ENCODE measurements around the gene PRAMEF1. TPM values are rescaled to one million over a fixed set of nuclear protein-coding genes. Genes with fewer than 3 reads are reported as not detected.

Gene PRAMEF1
- total and polyA plus RNA-seq, 2 of the 8 experiments (the other 6 are each of a cell fraction or from before 2014, with no cell fraction given) = not detected

GRCh38 chr1:12745992-12746323 is 45.2 kb upstream of the PRAMEF1 start, which contains the start of gene CFAP107:
TSS of gene CFAP107 (plus strand) at chr1:12746200. CDS start at chr1:12746431, 231 bp downstream.
- H2BK120ac ChIP-seq (replicated peaks; ENCODE audit: low read depth, low read length) = no peak within 1 kb of the TSS
- no peak within 1 kb of the TSS for H2AFZ ChIP-seq (ENCODE audit: low read length)
- peak within 1 kb of the TSS in 1 of 4 experiments; percentile 8; a peak in 3 of 7 replicates for H3K9ac ChIP-seq (replicated peaks in 1 of 4; ENCODE audit: extremely low read depth in 1 of 4, low read depth in 3 of 4, low read length in 3 of 4)
- H4K20me1 ChIP-seq (replicated peaks in 1 of 2; ENCODE audit: control insufficient read depth in 1 of 2, insufficient read depth in 2 of 2, low read length in 2 of 2) = no peaks in the 10 kb centered on the region
- no peak within 1 kb of the TSS for H3K27ac ChIP-seq (ENCODE audit: low read depth, low read length)
- H3K18ac ChIP-seq (ENCODE audit: extremely low read depth, low read length) = no peak within 1 kb of the TSS
- H3K79me2 ChIP-seq (ENCODE audit: control insufficient read depth in 1 of 2, insufficient read depth in 2 of 2, low read length in 2 of 2) = no peaks in the 10 kb centered on the region
- no peak for DNase-seq (ENCODE audit: low read depth in 1 of 2, low spot score in 2 of 2)
- H3K4me2 ChIP-seq (ENCODE audit: insufficient read depth in 1 of 2, low read depth in 2 of 2, low read length in 2 of 2) = no peak within 1 kb of the TSS
- H2BK5ac ChIP-seq (ENCODE audit: low read depth, low read length) = no peak within 1 kb of the TSS
- H3K36me3 ChIP-seq (ENCODE audit: control insufficient read depth in 2 of 4, insufficient read depth in 4 of 4, low read length in 3 of 4) = no peaks in the 10 kb centered on the region
- H3K23ac ChIP-seq (ENCODE audit: insufficient read length) = no peak within 1 kb of the TSS
- no peak within 1 kb of the TSS for H3K4ac ChIP-seq (replicated peaks; ENCODE audit: insufficient read length, low read depth, low read length)
- POLR2A ChIA-PET (ENCODE audit: partially characterized antibody) = interaction anchor here (0.8 kb wide), 1 partner anchor 23 kb away, joined by 3 read pairs; no protein-coding TSS in a partner anchor
- H2BK20ac ChIP-seq (ENCODE audit: low read length) = no peak within 1 kb of the TSS; the same call in 1 of the 2 replicates
- WGBS, 2 experiments (ENCODE audit: extremely low coverage in 1 of 2, insufficient coverage in 1 of 2, insufficient read length in 1 of 2, insufficient replicate concordance in 2 of 2, low coverage in 1 of 2, low lambda C conversion rate in 2 of 2, missing lambda C conversion rate in 1 of 2) = 76% methylated on average over 2 of the region's 2 CpGs; no CpG with 5 or more reads in 1 of the 2 experiments
- H3K14ac ChIP-seq (ENCODE audit: insufficient read length) = no peak within 1 kb of the TSS
- no peak within 1 kb of the TSS for H4K5ac ChIP-seq (ENCODE audit: insufficient read length, low read depth, low read length)
- no peak within 1 kb of the TSS for H2BK12ac ChIP-seq (ENCODE audit: low read depth, low read length)
- H2AK5ac ChIP-seq (ENCODE audit: low read depth, low read length) = no peak within 1 kb of the TSS
- H2BK15ac ChIP-seq (ENCODE audit: low read length) = no peak within 1 kb of the TSS
- H4K8ac ChIP-seq (ENCODE audit: extremely low read depth, insufficient read depth, low read length) = no peak within 1 kb of the TSS
- H4K91ac ChIP-seq (replicated peaks; ENCODE audit: insufficient read length, low read length) = no peak within 1 kb of the TSS
- H3K79me1 ChIP-seq (ENCODE audit: low read depth, low read length) = no peaks in the 10 kb centered on the region
- H3K23me2 ChIP-seq (ENCODE audit: low read depth, low read length) = no peaks in the 10 kb centered on the region
- no peaks in the 10 kb centered on the region for H3K9me3 ChIP-seq (ENCODE audit: insufficient read depth in 2 of 2, low read depth in 1 of 2, low read length in 1 of 2)
- H3K4me1 ChIP-seq (replicated peaks in 1 of 4; ENCODE audit: control insufficient read depth in 3 of 4, insufficient read depth in 4 of 4, low read length in 3 of 4) = no peaks in the 10 kb centered on the region; a peak in 1 of 7 replicates
- CTCF ChIA-PET (ENCODE audit: partially characterized antibody) = interaction anchor here (1.6 kb wide), 1 partner anchor 23 kb away, joined by 3 read pairs; no protein-coding TSS in a partner anchor
- FAIRE-seq = no peak
- H3K27me3 ChIP-seq (replicated peaks in 1 of 4; ENCODE audit: control insufficient read depth in 3 of 4, extremely low read depth in 1 of 4, insufficient read depth in 3 of 4, low read length in 3 of 4) = no peaks in the 10 kb centered on the region; a peak in 1 of 7 replicates
- no peak within 1 kb of the TSS for H3K4me3 ChIP-seq (ENCODE audit: extremely low read depth in 1 of 4, insufficient read depth in 2 of 4, low read depth in 3 of 4, low read length in 4 of 4)
- H3K56ac ChIP-seq (replicated peaks; ENCODE audit: insufficient read length, low read depth, low read length) = no peak within 1 kb of the TSS
- TF ChIP-seq CTBP2 (IDR thresholded peaks at IDR 0.05; ENCODE audit: borderline replicate concordance, insufficient read depth, insufficient read length, low read length) = no peak
- no peak for TF ChIP-seq SIN3A (conservative IDR thresholded peaks at IDR 0.05 in 1 of 2, IDR thresholded peaks at IDR 0.05 in 1 of 2; ENCODE audit: low read depth in 1 of 2, low read length in 2 of 2)
- no peak for TF ChIP-seq POLR2AphosphoS5 (IDR thresholded peaks at IDR 0.05; ENCODE audit: low read depth, low read length)
- no peak for TF ChIP-seq POLR2A (IDR thresholded peaks at IDR 0.05; ENCODE audit: control extremely low read depth in 1 of 2, low read depth in 2 of 2, low read length in 2 of 2)
- no peak for TF ChIP-seq JUND (IDR thresholded peaks at IDR 0.05; ENCODE audit: low read length)
- no peak for TF ChIP-seq SP4 (IDR thresholded peaks at IDR 0.05; ENCODE audit: low read length)
- no peak for TF ChIP-seq CREB1 (IDR thresholded peaks at IDR 0.05)
- no peak for TF ChIP-seq ATF2 (IDR thresholded peaks at IDR 0.05; ENCODE audit: low read length)
- no peak for TF ChIP-seq RNF2 (IDR thresholded peaks at IDR 0.05; ENCODE audit: borderline replicate concordance, low read depth, low read length, missing control alignments, poor library complexity, severe bottlenecking)
- no peak for TF ChIP-seq CEBPB (IDR thresholded peaks at IDR 0.05; ENCODE audit: low read depth, low read length)
- no peak for TF ChIP-seq TBP (IDR thresholded peaks at IDR 0.05; ENCODE audit: low read depth, low read length)
- TF ChIP-seq KDM4A (IDR thresholded peaks at IDR 0.05; ENCODE audit: low read depth, low read length, severe bottlenecking) = no peak
- no peak for TF ChIP-seq FOSL1 (IDR thresholded peaks at IDR 0.05; ENCODE audit: insufficient read depth, low read depth, low read length)
